ENCODE measurements around the gene NAA80.
A peak's percentile ranks its signal among the peaks of the same experiment; 100 is the strongest.
"Not testable (repeated sequence)": the region's sequence is repeated elsewhere in the genome, so short reads cannot be mapped to it uniquely, and the experiment has no call there.

Gene NAA80

DNA sequence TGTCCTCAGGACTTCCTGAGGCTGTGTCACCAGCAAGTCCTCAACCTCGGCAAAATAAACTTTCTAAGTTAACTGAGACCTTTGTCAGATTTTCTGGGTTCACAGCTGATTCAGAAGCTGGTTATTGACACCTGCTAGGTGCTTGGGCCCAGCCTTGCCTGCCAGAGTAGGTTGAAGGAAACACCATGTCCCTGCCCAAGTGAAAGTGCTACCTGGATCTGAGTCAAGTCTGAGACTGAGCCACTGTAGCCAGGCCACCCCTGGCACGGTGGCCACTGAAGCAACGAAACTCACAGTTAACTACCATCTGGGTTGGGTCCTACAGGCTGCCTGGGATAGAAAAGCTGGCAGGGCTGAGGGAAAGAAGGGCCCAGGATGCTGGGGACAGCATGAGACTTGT, 15.1 kb upstream of the NAA80 start:
- no peaks in the 10 kb centered on the region for H3K9me3 Mint-ChIP-seq
- no peaks in the 10 kb centered on the region for H3K27me3 Mint-ChIP-seq
- H3K4me3 Mint-ChIP-seq = no peak overlapping the region
- peaks cover 23 to 29% of the 10 kb centered on the region in 2 donors for H3K4me1 Mint-ChIP-seq
- peaks cover 18 to 31% of the 10 kb centered on the region in 2 donors for H3K36me3 Mint-ChIP-seq
- DNase-seq (no peak), ATAC-seq (replicated peaks) (no peak)
- H3K27ac Mint-ChIP-seq = no peak overlapping the region

DNA sequence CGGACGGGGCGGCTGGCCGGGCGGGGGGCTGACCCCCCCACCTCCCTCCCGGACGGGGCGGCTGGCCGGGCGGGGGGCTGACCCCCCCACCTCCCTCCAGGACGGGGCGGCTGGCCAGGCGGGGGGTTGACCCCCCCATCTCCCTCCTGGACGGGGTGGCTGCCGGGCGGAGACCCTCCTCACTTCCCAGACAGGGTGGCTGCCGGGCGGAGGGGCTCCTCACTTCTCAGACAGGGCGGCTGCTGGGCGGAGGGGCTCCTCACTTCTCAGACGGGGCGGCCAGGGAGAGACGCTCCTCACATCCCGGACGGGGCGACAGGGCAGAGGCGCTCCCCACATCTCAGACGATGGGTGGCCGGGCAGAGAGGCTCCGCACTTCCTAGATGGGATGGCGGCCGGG, 12.8 kb upstream of the NAA80 start:
- H3K27me3 Mint-ChIP-seq; DNase-seq; H3K9me3 Mint-ChIP-seq; H3K27ac Mint-ChIP-seq; H3K4me3 Mint-ChIP-seq; ATAC-seq (replicated peaks): not testable (repeated sequence)
- Mint-ChIP-seq H3K4me1 (peaks cover 11 to 14% of the 10 kb centered on the region in 2 donors), H3K36me3 (peaks cover 12 to 16% of the 10 kb centered on the region in 2 donors)

DNA sequence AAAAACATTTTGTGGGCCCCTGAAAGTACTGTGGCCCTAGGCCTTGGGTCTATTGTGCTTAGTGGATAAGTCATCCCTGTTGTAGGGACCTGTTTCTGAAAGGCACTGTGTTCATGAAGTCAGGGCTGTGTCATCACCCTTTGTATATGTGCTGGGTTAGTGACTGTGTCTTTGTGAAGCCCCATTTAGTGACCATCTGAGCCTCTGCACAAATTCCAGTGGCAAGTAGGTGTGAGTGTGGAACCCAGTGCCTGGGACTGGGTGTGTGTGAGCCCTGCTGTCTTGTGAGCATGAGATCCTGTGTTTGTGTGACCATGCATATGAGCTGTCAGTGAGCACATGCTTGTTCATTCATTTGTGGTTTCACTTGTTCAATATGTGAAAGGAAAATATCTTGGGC, 5.4 kb upstream of the NAA80 start:
- peaks cover 0 to 3% of the 10 kb centered on the region in 2 donors for H3K36me3 Mint-ChIP-seq
- H3K27me3 Mint-ChIP-seq = no peaks in the 10 kb centered on the region
- no peak overlapping the region for H3K4me3 Mint-ChIP-seq
- ATAC-seq (replicated peaks) (no peak), DNase-seq (no peak)
- no peaks in the 10 kb centered on the region for H3K9me3 Mint-ChIP-seq
- H3K27ac Mint-ChIP-seq = no peak overlapping the region
- H3K4me1 Mint-ChIP-seq = peaks cover 18 to 22% of the 10 kb centered on the region in 2 donors

DNA sequence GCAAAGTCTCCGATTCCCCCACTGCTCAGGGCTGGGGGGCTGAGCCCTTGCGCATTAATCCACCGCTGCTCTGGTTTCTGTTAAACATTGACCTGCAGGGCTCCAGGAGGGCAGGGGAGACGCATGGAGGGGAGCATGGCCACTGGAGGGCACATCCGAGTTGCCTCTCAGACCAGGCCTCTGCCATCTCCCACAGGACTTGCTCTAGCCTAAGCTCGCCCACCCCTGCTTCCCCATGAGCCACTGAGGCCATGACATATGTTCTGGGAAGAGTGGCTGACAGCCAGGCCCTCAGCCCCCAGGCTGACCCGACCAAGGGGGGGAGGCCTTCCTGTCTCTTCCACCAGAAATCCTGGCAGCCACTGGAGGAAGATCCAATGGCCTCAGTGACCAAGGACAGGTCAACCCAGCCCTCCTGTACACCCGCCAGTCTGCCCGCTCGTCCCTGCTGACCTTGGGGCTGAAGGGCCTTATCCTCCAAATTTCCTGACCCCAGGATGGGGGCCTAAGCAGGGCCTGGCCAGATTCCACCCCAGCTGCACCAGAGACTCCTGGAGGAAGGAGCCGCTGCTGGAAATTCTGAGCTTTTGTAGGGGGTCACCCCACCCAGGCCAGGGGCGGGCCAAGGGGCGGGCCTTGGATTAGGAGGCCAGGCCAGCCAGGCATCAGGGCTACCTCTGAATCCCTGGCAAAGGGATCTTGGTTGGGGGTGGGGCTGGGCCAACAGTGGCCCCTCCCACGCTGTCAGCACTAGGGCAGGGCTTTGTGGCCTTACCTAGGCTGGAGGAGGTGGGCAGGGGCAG, 4.0 kb upstream of the NAA80 start, which contains the start of gene HYAL1:
TSS of gene HYAL1 (minus strand) at position 562 of the 803 bp plus-strand sequence. CDS start 618 bp downstream, outside the sequence.
- Mint-ChIP-seq H3K27me3 (no peaks in the 10 kb centered on the region), H3K4me3 (no peak within 1 kb of the TSS), H3K27ac (peak within 1 kb of the TSS; percentile 22), H3K4me1 (peaks cover 22 to 25% of the 10 kb centered on the region in 2 donors), H3K9me3 (no peaks in the 10 kb centered on the region), H3K36me3 (peaks cover under 1 to 6% of the 10 kb centered on the region in 2 donors)
- no peak for DNase-seq
- no peak for ATAC-seq (replicated peaks)

DNA sequence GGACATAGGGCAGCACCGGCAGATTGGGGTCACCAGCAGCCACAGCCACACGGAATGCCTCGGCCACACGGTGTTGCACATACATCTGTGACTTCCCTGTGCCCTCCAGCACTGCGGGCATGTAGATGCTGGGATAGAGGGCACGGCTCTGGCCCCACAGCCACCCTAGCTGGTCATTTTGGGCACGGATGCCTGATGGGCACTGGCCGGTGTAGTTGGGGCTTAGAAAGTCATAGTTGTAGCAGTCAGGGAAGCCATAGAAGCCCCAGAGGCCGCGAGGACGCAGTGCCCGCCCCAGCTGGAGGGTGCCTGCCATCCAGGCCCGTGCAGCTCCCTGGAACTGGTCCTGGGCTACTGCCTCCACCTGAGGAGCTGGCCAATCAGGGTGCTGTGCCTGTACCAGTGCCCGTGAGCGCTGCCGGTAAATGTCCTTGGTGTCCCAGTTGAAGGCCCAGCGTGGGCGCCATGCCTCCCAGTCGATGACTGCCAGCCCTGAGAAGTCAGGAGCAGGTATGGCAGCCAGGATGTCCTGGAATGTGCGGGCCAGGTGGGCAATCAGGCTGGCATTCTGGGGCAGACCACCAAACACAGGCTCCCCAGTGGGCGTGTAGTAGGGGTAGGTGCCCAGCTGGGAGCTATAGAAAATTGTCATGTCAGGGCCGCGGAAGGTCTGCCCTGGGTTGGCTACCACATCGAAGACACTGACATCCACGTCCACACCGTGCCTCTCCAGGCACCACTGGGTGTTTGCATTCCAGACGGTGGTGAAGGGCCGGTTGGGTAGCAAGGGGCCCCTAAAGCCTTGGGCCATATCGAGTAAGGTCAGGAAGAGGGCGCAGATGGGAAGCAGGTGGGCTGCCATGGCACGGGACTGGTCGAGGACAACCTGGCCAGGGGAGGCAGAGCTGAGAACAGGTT, 3.1 kb upstream of the NAA80 start:
- H3K4me1 Mint-ChIP-seq = peaks cover 25 to 34% of the 10 kb centered on the region in 2 donors
- no peaks in the 10 kb centered on the region for H3K9me3 Mint-ChIP-seq
- H3K36me3 Mint-ChIP-seq = peaks cover 3 to 6% of the 10 kb centered on the region in 2 donors
- no peak overlapping the region for H3K4me3 Mint-ChIP-seq
- H3K27me3 Mint-ChIP-seq = no peaks in the 10 kb centered on the region
- H3K27ac Mint-ChIP-seq = peak overlapping the region; percentile 22
- no peak for ATAC-seq (replicated peaks)
- no peak for DNase-seq

DNA sequence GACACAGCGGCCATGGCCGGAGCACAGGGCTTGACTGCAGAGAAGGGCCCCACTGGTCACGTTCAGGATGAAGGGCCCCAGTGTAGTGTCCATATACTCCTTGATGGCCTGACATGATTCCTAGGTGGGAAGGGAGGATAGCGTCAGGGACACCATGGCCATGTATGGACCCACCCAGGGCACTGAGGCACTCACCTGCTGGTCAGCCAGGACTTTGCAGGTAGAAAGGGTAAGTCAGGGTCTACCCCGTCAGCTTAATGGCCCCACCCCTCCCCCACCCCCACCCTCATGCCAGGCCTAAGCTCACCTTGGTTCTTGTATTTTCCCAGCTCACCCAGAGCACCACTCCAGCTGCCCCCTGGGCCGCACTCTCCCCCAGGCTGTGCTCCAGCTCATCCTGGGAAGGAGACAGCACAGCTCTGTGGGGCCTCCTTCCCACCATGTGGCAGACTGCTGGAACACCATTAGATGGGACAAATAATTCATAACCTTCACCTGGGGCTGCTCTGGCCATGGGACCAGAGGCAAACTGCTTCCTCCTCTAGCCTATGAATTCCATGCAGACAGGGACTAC, 1.6 kb upstream of the NAA80 start:
- peak overlapping the region; percentile 100 for H3K27ac Mint-ChIP-seq
- H3K9me3 Mint-ChIP-seq = no peaks in the 10 kb centered on the region
- H3K27me3 Mint-ChIP-seq = no peaks in the 10 kb centered on the region
- H3K4me1 Mint-ChIP-seq = peaks cover 27 to 46% of the 10 kb centered on the region in 2 donors
- ATAC-seq (replicated peaks) (no peak), DNase-seq (no peak)
- peaks cover 13 to 20% of the 10 kb centered on the region in 2 donors for H3K36me3 Mint-ChIP-seq
- peak overlapping the region; percentile 98 for H3K4me3 Mint-ChIP-seq

DNA sequence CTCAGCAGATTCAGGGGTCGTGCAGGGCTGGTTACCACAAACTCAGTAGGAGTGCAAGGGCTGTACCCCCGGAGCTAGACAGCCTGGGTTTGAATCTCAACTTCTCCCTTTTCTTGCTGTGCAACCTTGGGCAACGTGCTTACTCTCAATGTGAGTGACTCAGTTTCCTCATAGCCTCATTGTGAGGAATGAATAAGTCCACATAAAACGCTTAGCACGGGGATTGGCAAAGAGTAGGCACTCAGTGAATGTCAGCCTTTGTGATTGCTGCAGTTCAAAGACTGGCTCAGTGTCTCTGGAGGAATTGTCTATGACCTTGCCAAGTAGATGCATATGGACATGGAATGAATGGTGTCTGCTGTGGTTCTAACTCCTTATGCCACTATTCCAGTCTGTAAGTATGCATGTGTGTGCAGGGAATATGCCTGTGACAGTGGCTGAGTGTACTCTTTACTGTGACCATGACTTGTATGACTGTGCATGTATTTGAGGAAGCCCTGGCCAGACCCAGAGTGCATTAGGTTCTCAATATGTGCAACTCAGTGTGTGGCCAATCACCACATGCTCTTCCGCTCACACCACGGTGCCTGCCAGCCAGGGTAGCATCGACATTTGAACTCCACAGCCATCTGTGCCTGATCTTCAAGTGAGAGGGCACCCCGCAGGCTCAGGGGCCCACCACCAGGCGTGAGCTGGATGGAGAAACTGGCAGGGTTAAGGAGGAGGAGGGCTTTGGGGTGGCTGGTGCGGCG, 900 bp upstream of the NAA80 start:
- peak overlapping the region; percentile 98 for H3K4me3 Mint-ChIP-seq
- no peaks in the 10 kb centered on the region for H3K9me3 Mint-ChIP-seq
- H3K27ac Mint-ChIP-seq = peak overlapping the region; percentile 100
- peaks cover 27 to 48% of the 10 kb centered on the region in 2 donors for H3K4me1 Mint-ChIP-seq
- DNase-seq = no peak
- peaks cover 14 to 21% of the 10 kb centered on the region in 2 donors for H3K36me3 Mint-ChIP-seq
- no peaks in the 10 kb centered on the region for H3K27me3 Mint-ChIP-seq
- peak; percentile 12 to 25 for ATAC-seq (replicated peaks)

DNA sequence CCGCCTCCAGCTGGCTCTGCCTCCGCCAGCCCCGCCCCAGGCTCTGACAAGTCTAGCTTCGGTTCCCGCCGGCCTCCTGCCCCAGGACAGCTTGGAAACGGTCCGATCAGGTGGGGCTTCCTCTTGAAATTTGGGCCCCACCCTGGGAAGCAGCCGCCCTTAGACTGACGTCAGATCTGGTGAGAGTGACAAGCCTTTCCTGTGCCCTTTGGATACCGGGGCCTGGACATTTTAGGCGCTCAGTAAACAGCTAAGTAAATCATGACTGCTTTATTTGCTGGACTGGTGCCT, 378 bp upstream of the NAA80 start:
- Mint-ChIP-seq H3K27ac (peak overlapping the region; percentile 100), H3K4me1 (peaks cover 25 to 43% of the 10 kb centered on the region in 2 donors), H3K27me3 (no peaks in the 10 kb centered on the region), H3K36me3 (peaks cover 14 to 21% of the 10 kb centered on the region in 2 donors), H3K4me3 (peak overlapping the region; percentile 98), H3K9me3 (no peaks in the 10 kb centered on the region)
- ATAC-seq (replicated peaks) = no peak
- DNase-seq = no peak

DNA sequence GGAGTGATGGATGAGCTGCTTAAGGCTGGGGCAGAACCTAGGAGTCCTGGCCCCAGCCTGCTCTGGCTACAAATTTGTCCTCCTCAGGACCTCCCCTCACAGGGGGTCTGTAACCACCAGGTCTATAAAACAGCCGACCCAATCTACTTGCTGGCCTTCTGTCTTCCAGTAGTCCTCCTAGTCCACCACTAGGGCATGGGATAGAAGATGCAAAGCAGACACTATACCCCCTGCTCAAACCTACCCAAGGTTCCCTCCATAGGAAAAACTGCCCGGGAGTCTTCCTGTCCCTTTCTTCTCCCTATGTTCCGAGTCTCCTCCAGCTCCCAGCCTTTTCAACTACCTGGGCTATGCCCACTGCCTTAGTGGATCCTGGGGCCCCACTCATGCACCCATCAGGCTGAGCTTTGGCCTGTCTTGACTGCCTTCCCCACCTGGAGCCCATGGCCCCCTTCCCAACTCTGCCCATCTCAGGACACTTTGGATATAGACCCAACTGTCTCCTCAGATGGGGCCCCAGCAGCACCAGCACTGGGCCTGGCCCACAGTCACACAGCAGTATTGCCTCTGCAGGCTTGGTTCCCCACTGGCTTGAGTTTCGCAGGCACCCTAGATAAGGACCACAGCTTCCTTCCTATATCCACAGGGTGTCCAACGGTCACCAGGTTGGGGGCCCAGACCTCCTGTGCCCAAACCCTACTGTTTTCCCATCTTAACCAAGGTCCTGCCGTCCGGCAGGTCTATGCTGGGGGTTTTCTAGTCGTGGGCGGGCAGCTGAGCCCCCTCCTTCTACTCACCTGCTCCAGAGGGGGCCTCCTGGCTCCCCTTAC, 1.1 kb downstream of the NAA80 start:
- Mint-ChIP-seq H3K4me1 (peaks cover 26 to 43% of the 10 kb centered on the region in 2 donors), H3K4me3 (peak overlapping the region; percentile 98), H3K36me3 (peaks cover 14 to 21% of the 10 kb centered on the region in 2 donors), H3K27me3 (no peaks in the 10 kb centered on the region), H3K27ac (peak overlapping the region; percentile 100), H3K9me3 (no peaks in the 10 kb centered on the region)
- ATAC-seq (replicated peaks) (no peak), DNase-seq (no peak)

DNA sequence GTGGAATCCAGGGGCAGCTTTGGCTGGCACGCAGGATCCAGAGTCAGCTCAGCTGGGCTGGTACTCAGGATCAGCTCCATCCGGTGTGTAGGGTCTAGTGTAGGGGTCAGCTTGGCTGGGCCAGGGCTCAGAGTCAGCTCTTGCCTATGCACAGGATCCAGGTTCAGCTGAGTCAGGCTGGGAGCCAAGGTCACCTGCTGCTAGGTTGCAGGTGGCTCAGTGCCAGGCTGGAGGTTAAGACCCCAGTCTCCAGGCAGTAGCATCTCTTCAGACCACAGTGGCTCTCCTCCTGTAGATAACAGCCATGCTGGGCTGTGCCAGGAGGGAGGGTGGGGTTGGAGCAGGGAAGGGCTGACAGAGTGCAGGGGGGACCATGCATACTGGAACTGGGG, 1.8 kb downstream of the NAA80 start:
- H3K36me3 Mint-ChIP-seq = peaks cover 14 to 28% of the 10 kb centered on the region in 2 donors
- no peaks in the 10 kb centered on the region for H3K9me3 Mint-ChIP-seq
- H3K27ac Mint-ChIP-seq = peak overlapping the region; percentile 81
- no peaks in the 10 kb centered on the region for H3K27me3 Mint-ChIP-seq
- H3K4me1 Mint-ChIP-seq = peaks cover 32 to 51% of the 10 kb centered on the region in 2 donors
- DNase-seq (no peak), ATAC-seq (replicated peaks) (no peak)
- peak overlapping the region in 1 of 2 donors; percentile 34 for H3K4me3 Mint-ChIP-seq

DNA sequence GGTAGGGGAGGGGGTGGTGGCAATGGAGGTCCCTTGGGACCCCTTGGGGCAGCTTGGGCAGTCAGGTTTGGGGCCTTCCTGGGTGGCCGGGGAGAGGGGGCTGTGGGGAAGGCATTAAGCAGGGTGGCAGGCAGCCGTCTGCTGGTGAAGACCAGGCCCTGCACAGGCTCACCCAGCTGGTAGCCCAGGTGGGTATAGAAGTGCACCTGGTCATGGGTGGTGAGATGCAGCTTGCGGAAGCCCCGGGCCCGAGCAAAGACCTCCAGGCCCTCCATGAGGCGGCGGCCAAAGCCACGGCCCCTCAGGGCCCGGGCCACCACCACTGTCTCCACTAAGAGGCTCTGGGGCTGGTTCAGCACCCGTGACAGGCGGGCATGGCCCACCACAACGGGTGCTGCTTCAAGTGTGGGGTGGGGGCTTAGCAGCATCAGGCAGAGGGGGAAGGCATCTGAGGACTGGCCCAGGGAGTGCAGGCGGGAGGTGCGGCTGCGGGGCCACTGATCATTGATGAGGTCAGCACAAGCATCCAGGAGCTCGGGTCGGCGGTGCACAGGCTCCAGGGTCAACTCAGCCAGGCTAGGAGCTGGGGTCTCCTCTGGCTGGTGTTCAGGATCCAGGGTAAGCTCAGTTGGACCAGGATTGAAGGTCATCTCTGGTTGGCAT, 2.4 kb downstream of the NAA80 start:
- DNase-seq (no peak), ATAC-seq (replicated peaks) (no peak)
- Mint-ChIP-seq H3K36me3 (peaks cover 14 to 29% of the 10 kb centered on the region in 2 donors), H3K4me3 (peak overlapping the region in 1 of 2 donors; percentile 40), H3K27ac (peak overlapping the region; percentile 81), H3K9me3 (no peaks in the 10 kb centered on the region), H3K27me3 (no peaks in the 10 kb centered on the region), H3K4me1 (peaks cover 31 to 52% of the 10 kb centered on the region in 2 donors)

DNA sequence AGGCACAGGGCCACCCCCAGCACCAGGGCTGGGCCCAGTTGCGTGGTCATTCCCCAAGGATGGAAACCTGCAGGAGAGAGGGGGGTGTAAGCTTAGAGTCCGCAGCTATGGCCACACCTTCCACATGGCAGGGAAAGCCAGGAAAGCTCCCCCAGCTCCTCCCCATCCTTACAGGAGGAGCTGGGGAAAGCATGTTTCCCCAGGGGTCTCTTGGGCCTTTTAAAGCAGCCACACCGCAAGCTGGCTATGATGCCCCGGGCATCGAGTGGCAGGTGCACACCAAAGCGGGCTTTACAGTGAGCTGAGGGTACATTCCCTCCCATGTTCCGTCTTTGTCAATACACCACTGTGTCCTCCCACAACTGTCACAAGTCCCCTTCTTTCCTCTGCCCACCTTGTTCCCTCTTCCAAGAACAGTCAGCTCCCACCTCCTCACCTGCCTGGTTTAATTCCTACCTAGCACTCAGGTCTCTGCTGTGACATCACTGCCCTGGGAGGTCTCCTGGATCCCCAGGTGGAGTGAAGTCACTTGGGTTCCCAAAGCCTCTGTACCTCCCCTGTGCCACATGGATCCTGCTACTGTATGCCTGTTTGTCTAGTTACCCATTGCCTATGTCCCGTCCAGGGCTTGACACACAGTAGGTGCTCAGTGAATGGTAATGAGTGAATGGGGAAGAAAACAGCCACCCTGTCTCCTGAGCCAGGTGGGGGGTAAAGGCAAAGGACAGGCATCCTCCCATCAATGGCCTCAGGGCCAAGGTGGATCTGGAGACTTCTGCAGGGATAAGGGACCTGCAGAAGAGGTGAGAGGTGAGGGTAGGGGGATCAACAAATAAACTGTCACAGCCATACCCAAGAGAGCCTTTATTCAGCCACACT, 3.4 kb downstream of the NAA80 start:
- no peak for DNase-seq
- Mint-ChIP-seq H3K9me3 (no peaks in the 10 kb centered on the region), H3K36me3 (peaks cover 20 to 35% of the 10 kb centered on the region in 2 donors), H3K4me3 (no peak overlapping the region), H3K4me1 (peaks cover 31 to 56% of the 10 kb centered on the region in 2 donors), H3K27ac (peak overlapping the region; percentile 37), H3K27me3 (no peaks in the 10 kb centered on the region)
- ATAC-seq (replicated peaks) = no peak
